Hepatocyte (in vitro differentiated cells): ENCODE measurements around the gene HLX. TPM values are rescaled to one million over a fixed set of nuclear protein-coding genes. Genes with fewer than 3 reads are reported as not detected.

Experiments used
- DNase-seq: peaks from one replicate; pipeline ENCODE4 v3.0.0-alpha.2; 2016; ENCODE audit warnings: low spot score
- H2AFZ ChIP-seq: fragments of 200-600 bp; sonication (generic); 2 replicates; pipeline ENCODE4 v1.6.0; 2016; ENCODE audit warnings: antibody characterized with exemption, mild to moderate bottlenecking
- H3K27ac ChIP-seq: fragments of 200-600 bp; sonication (generic); 2 replicates; pipeline ENCODE4 v1.5.1; 2016; ENCODE audit warnings: mild to moderate bottlenecking
- H3K27me3 ChIP-seq: fragments of 200-600 bp; sonication (generic); 2 replicates; pipeline ENCODE4 v1.6.1; 2016
- H3K36me3 ChIP-seq: fragments of 200-600 bp; sonication (generic); replicated peaks from 2 replicates; pipeline ENCODE4 v1.5.1; 2016; ENCODE audit warnings: low read depth; ENCODE audit not compliant: insufficient read depth
- H3K4me1 ChIP-seq: fragments of 200-600 bp; sonication (generic); 2 replicates; pipeline ENCODE4 v1.5.1; 2016; ENCODE audit warnings: mild to moderate bottlenecking, moderate library complexity; ENCODE audit not compliant: insufficient read depth
- H3K4me2 ChIP-seq: fragments of 200-600 bp; sonication (generic); 2 replicates; pipeline ENCODE4 v1.6.0; 2016
- H3K4me3 ChIP-seq: fragments of 200-600 bp; sonication (generic); 2 replicates; pipeline ENCODE4 v1.5.1; 2016; ENCODE audit warnings: mild to moderate bottlenecking
- H3K79me2 ChIP-seq: fragments of 200-600 bp; sonication (generic); 2 replicates; pipeline ENCODE4 v1.6.0; 2017; ENCODE audit warnings: mild to moderate bottlenecking
- H3K9me2 ChIP-seq: fragments of 200-600 bp; sonication (generic); replicated peaks from 2 replicates; pipeline ENCODE4 v1.6.0; 2017; ENCODE audit warnings: mild to moderate bottlenecking; ENCODE audit not compliant: insufficient read depth
- H3K9me3 ChIP-seq: fragments of 200-600 bp; sonication (generic); 2 replicates; pipeline ENCODE4 v1.5.1; 2016; ENCODE audit warnings: low read depth, mild to moderate bottlenecking
- H4K20me1 ChIP-seq: fragments of 200-600 bp; sonication (generic); 2 replicates; pipeline ENCODE4 v1.6.0; 2016; ENCODE audit warnings: mild to moderate bottlenecking; ENCODE audit not compliant: insufficient read depth, poor library complexity, severe bottlenecking
- CTCF ChIP-seq: fragments of 200-600 bp; sonication (generic); IDR thresholded peaks from 2 replicates; pipeline ENCODE4 v1.5.1; 2016; ENCODE audit warnings: antibody characterized with exemption, mild to moderate bottlenecking; ENCODE audit not compliant: poor library complexity
- EZH2 ChIP-seq: fragments of 200-600 bp; sonication (generic); IDR thresholded peaks from 2 replicates; pipeline ENCODE4 v1.6.1; 2016; ENCODE audit warnings: antibody characterized with exemption, mild to moderate bottlenecking, borderline replicate concordance
- EZH2phosphoT487 ChIP-seq: fragments of 200-600 bp; sonication (generic); IDR thresholded peaks from one replicate; pipeline ENCODE4 v1.6.1; 2018; ENCODE audit warnings: antibody characterized with exemption, mild to moderate bottlenecking, low read depth, moderate library complexity; ENCODE audit not compliant: unreplicated experiment, severe bottlenecking
- whole genome bisulfite sequencing: methylation state at CpG from one replicate; pipeline ENCODE4 v1.1.6; 2016; ENCODE audit warnings: low lambda C conversion rate; ENCODE audit errors: missing lambda C conversion rate; 5-methylcytosine and 5-hydroxymethylcytosine counted together
- polyA plus RNA-seq: library from polyadenylated mRNA; unstranded; fragments of >200 nt; fragmentation: Nextera tagmentation; extraction: Ambion mirVana; gene quantifications from 2 replicates; pipeline ENCODE4 v1.2.1, GENCODE V29; 2016
- total RNA-seq: library from RNA; depleted of rRNA; stranded (reverse); fragments of >200 nt; gene quantifications from 2 replicates; pipeline ENCODE4 v1.2.3, GENCODE V29; 2014

The HLX gene
- total and polyA plus RNA-seq, 2 experiments from 2014 or later = 1.4 to 6.1 TPM

GRCh38 chr1:220884109-220884980 is 5.1 kb downstream of the HLX start:
- H3K4me2 ChIP-seq = peak overlapping the region; percentile 75
- peak; percentile 70 for DNase-seq
- WGBS = 12% methylated on average over 58 of the region's 59 CpGs

GRCh38 chr1:220884981-220885918 is 6.0 kb downstream of the HLX start:
- Histone ChIP-seq H3K36me3 (no peaks in the 10 kb centered on the region), H3K4me2 (peak overlapping the region; percentile 75), H2AFZ (no peak overlapping the region), H3K79me2 (no peaks in the 10 kb centered on the region), H3K27ac (no peak overlapping the region), H3K4me3 (no peak overlapping the region), H3K27me3 (peaks cover 100% of the 10 kb centered on the region), H4K20me1 (no peaks in the 10 kb centered on the region), H3K9me2 (no peaks in the 10 kb centered on the region), H3K9me3 (no peaks in the 10 kb centered on the region), H3K4me1 (peaks cover 18% of the 10 kb centered on the region)
- 52% methylated on average over 19 of the region's 19 CpGs for WGBS
- no peak for DNase-seq
- TF ChIP-seq EZH2phosphoT487 (no peak), EZH2 (no peak), CTCF (no peak)

More at GRCh38 chr1:220884109-220884980, 5.1 kb downstream of the HLX start:
- Histone ChIP-seq H2AFZ (no peak overlapping the region), H3K79me2 (no peaks in the 10 kb centered on the region), H4K20me1 (no peaks in the 10 kb centered on the region), H3K36me3 (no peaks in the 10 kb centered on the region), H3K4me1 (peaks cover 25% of the 10 kb centered on the region), H3K27me3 (peaks cover 100% of the 10 kb centered on the region), H3K9me3 (no peaks in the 10 kb centered on the region), H3K9me2 (no peaks in the 10 kb centered on the region), H3K27ac (no peak overlapping the region), H3K4me3 (no peak overlapping the region)
- TF ChIP-seq EZH2 (peak; percentile 97), CTCF (no peak), EZH2phosphoT487 (peak; percentile 36)

GRCh38 chr1:220885971-220886370 is 6.7 kb downstream of the HLX start:
- no peaks in the 10 kb centered on the region for H4K20me1 ChIP-seq
- TF ChIP-seq EZH2 = no peak
- TF ChIP-seq EZH2phosphoT487 = no peak
- no peak for TF ChIP-seq CTCF
- H3K27ac ChIP-seq = no peak overlapping the region
- H3K4me3 ChIP-seq = no peak overlapping the region
- H3K27me3 ChIP-seq = peaks cover 100% of the 10 kb centered on the region
- no peaks in the 10 kb centered on the region for H3K9me2 ChIP-seq
- peaks cover 17% of the 10 kb centered on the region for H3K4me1 ChIP-seq
- no peaks in the 10 kb centered on the region for H3K9me3 ChIP-seq
- H2AFZ ChIP-seq = no peak overlapping the region
- no peaks in the 10 kb centered on the region for H3K36me3 ChIP-seq
- DNase-seq = no peak
- H3K79me2 ChIP-seq = no peaks in the 10 kb centered on the region
- no peak overlapping the region for H3K4me2 ChIP-seq
- WGBS = 74% methylated on average over 3 of the region's 3 CpGs
